Fibroblast of skin of left quadriceps (primary cell): Measurements from ENCODE around the gene RNF183.

Source experiments
- DNase-seq, 2 experiments: peaks; one replicate each; pipeline ENCODE4 v3.0.0-alpha.2; 2013; ENCODE audit warnings: low read depth in 2 of 2

The RNF183 gene

DNA sequence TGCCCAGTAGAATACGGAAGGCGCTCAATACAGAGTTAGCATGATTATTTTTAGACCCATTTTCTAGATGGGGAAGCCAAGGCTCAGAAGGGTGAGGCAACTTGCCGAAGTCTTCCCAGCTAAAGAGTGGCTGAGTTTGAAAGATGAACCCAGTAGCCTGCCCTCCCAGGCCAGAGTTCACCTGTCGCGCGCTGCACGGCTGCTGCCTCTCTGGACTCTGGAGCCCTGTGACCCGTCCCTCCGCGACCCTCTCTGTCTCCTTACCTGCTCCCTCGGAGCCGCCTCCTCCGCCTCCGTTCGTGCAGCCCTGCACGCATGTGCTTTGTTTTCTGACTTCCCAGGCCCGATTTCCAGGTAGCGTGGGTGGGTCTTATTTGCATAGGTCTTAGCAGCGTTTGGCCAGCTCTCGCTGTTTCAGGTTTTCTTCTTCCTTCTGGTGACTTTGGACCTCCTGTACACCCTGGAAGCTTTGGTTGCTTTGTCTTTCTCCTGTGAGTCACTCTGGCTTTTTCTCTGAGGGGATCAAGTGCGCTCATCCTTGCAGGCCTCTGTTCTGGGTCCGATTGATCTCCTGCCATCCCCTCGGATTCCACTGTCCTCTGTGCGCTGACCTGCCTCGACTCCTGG lies at the start of gene RNF183:
Gene RNF183 (minus strand): TSS at position 585 of the 627 bp plus-strand sequence. CDS start 5,192 bp downstream, outside the sequence.
- DNase-seq, result no peak

GRCh38 chr9:113352411-113352810 lies 49.2 kb upstream of the RNF183 start:
- DNase-seq, result no peak

DNA sequence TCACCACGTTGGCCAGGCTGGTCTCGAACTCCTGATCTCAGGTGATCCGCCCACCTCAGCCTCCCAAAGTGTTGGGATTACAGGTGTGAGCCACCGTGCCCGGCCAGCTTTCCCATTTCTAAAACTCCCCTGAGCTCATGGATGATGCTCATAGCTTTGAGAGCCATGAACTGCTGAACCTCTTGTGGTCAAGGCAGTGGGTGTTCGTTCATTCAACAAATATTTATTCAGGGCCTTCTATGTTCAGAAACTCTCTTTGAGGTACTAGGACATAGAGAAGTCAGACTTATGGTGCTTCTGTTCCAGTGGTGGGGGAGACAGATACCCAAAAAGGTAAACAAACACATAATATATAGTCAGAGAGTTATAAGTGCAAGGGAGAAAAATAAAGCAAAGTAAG lies 48.8 kb upstream of the RNF183 start:
- DNase-seq, result no peak

DNA sequence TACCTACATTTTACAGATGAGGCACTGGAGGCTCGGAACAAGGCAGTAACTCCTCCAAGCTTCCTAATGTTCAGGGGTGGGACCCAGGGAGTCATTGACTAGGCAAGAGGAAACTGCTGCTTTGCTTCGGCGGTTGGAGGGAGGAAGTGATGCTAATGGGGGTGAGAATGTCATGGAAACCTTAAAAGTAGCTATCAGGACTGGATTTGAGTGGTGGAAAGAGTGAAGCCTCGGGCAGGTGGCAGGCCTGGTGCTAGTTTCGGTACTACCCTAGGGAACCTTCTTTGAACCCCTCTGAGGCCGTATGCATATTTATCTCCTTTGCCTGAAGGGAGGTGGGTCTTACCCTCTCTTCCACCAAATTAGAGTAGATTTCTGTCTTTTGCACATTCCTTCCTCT lies 47.8 kb upstream of the RNF183 start:
- no peak for DNase-seq

GRCh38 chr9:113350107-113350661 lies 47.0 kb upstream of the RNF183 start:
- DNase-seq, result no peak

GRCh38 chr9:113349445-113350094 lies 46.4 kb upstream of the RNF183 start, which contains the start of gene BSPRY:
BSPRY (plus strand) TSS chr9:113349541; CDS start chr9:113349580, 39 bp downstream.
- no peak for DNase-seq

- DNase-seq, result no peak
Measured at GRCh38 chr9:113349066-113349444, 45.9 kb upstream of the RNF183 start.

- DNase-seq, result no peak
Measured at GRCh38 chr9:113348437-113348836, 45.3 kb upstream of the RNF183 start.

GRCh38 chr9:113345671-113346070 lies 42.5 kb upstream of the RNF183 start:
- DNase-seq, result no peak

DNA sequence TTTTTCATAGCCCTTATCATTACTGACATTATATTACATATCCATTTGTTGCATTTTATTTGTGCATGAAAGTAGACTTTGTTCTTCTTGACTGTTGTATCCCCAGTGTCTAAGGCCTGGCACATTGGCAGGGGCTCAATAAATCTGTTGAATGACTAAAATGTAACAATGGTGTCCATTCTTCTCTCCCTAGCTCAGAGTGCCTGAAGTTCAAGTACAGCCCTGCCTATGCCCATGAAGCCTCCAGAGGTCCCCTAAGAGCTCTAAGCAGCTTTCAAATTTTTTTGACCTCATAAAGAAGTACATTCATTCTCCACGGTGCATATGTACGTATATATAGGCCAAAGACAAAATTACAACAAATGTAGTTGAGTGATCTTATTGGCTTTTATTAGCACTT lies 42.0 kb upstream of the RNF183 start:
- DNase-seq, result no peak

- no peak for DNase-seq
Measured at GRCh38 chr9:113343732-113344231, 40.6 kb upstream of the RNF183 start.

DNA sequence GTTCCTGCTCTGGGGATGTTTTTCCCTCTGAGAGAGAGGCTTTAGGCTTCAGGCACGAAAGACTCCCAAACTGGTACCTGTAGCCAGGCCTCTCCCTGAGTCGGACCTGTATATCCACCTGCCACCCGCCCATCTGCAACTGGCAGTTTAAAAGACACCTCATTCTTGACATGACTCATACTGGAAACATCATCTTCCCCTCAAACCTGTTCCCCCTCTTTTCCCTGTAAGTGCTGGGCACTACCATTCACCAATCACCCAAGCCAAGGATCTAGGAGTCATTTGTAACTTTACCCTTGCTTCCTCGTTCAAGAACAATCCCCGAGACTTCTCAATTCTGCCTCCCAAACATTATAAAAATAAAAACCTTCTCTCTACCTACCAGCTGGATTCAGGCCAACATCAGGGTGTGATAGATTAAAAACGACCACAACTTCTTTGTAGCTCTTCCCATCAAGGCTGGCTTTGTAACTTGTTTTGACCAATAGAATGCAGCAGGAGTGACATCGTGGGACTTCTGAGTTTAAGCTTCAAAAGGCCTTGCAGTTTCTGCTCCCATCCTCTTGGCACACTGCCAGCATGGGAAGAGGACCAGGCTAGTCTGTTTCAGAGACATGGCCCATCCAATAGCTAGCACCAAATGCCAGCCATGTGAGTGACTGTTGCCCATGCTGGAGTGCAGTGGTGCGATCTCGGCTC lies 38.7 kb upstream of the RNF183 start:
- DNase-seq, result no peak

- peak; percentile 74 for DNase-seq
Measured at GRCh38 chr9:113340011-113340699, 37.0 kb upstream of the RNF183 start, which contains the start of gene WDR31. WDR31 (minus strand) TSS chr9:113340275; CDS start chr9:113332022, 8,253 bp downstream.

DNA sequence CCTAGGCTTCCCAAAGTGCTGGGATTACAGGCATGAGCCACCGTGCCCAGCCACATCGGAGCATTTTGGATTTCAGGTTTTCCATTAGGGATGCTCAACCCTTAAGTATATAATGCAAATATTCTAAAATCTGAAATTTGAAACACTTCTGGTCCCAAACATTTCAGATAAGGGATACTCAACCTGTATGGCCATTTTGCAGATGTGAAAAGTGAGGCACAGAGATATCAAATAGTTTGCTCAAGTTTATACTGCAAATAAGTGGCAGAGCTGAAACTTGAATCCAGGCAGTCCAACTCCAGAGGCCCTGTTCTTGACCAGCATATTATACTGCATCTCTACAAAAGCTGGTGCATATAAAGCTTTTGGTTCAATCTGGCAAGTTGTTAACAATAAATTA lies 34.5 kb upstream of the RNF183 start:
- no peak for DNase-seq

DNA sequence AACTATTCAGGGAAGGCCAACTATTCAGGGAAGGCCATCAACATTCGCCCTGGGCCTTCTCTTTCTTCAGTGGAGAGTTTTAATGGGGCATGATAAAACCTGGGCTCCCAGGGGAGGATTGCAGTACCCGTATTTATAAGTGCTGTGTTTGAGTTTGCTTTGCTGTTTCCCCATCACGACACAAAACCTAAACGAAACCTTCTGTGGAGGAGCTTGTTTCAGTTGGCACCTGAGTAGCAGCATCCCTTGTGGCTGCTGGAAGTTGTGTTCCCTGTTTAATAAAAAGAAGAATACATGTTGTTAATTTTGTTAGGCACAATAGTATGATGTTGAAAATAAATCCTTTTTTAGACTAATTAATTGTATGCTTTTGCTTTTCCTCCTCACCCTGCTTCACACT lies 28.6 kb upstream of the RNF183 start:
- no peak for DNase-seq

GRCh38 chr9:113328045-113328782 lies 25.0 kb upstream of the RNF183 start:
- no peak for DNase-seq

- no peak for DNase-seq
Measured at GRCh38 chr9:113326230-113326629, 23.1 kb upstream of the RNF183 start.

DNA sequence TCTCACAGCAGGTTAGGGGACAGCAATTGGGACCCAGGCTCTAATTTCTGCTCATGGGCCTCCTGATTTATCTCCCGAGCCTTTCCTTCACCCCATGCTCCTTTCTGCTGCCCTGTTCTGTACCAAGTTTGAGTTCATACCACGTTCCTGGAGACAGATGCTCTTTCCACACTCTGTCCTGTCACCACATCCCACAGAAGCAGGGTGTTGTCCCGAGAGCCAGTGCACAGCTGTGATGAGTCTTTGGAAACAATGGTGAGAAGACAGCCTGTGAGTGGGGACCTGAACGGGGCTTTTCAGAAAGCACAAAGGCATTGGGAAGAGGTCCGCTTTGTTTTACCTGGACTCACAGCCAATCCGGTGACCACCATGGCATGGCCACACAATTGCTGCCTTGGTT lies 19.5 kb upstream of the RNF183 start:
- no peak for DNase-seq

- no peak for DNase-seq
Measured at GRCh38 chr9:113320051-113320450, 16.9 kb upstream of the RNF183 start.

- DNase-seq, result no peak
Measured at GRCh38 chr9:113319054-113319453, 15.9 kb upstream of the RNF183 start.

GRCh38 chr9:113317777-113318176 lies 14.6 kb upstream of the RNF183 start:
- DNase-seq, result no peak
